GM18909 (cell line): ENCODE measurements around the gene DENND1A.
"Not testable (repeated sequence)": the region's sequence is repeated elsewhere in the genome, so short reads cannot be mapped to it uniquely, and the experiment has no call there.

Experiments
- ATAC-seq: cut with Tn5 transposase; IDR thresholded peaks from one replicate; pipeline ENCODE4 v1.9.1; 2021; ENCODE audit warnings: mild to moderate bottlenecking; ENCODE audit not compliant: unreplicated experiment, poor library complexity

The DENND1A gene

GRCh38 chr9:123923377-123923776, 6.5 kb downstream of the DENND1A start:
- no peak for ATAC-seq

- no peak for ATAC-seq
Measured at GRCh38 chr9:123922911-123923310, 7.0 kb downstream of the DENND1A start.

- no peak for ATAC-seq
Measured at GRCh38 chr9:123922431-123922830, 7.5 kb downstream of the DENND1A start.

- no peak for ATAC-seq
Measured at GRCh38 chr9:123914517-123915196, 15.3 kb downstream of the DENND1A start.

- no peak for ATAC-seq
Measured at GRCh38 chr9:123912167-123912897, 17.6 kb downstream of the DENND1A start.

- no peak for ATAC-seq
Measured at GRCh38 chr9:123911024-123911423, 18.9 kb downstream of the DENND1A start.

- ATAC-seq = not testable (repeated sequence)
Measured at GRCh38 chr9:123909192-123909591, 20.7 kb downstream of the DENND1A start.

GRCh38 chr9:123903550-123903949, 26.4 kb downstream of the DENND1A start:
- not testable (repeated sequence) for ATAC-seq

GRCh38 chr9:123894822-123895221, 35.1 kb downstream of the DENND1A start:
- ATAC-seq = no peak

GRCh38 chr9:123893831-123894460, 36.0 kb downstream of the DENND1A start:
- ATAC-seq = no peak

GRCh38 chr9:123893115-123893514, 36.8 kb downstream of the DENND1A start:
- ATAC-seq = no peak

- ATAC-seq = no peak
Measured at GRCh38 chr9:123887837-123888236, 42.1 kb downstream of the DENND1A start.

- ATAC-seq = not testable (repeated sequence)
Measured at GRCh38 chr9:123885834-123886233, 44.1 kb downstream of the DENND1A start.

GRCh38 chr9:123883634-123884033, 46.3 kb downstream of the DENND1A start:
- ATAC-seq = no peak

GRCh38 chr9:123881604-123882003, 48.3 kb downstream of the DENND1A start:
- ATAC-seq = no peak

- no peak for ATAC-seq
Measured at GRCh38 chr9:123880420-123880819, 49.5 kb downstream of the DENND1A start.

GRCh38 chr9:123876750-123877149, 53.2 kb downstream of the DENND1A start:
- no peak for ATAC-seq

- ATAC-seq = no peak
Measured at GRCh38 chr9:123872710-123873109, 57.2 kb downstream of the DENND1A start.

- no peak for ATAC-seq
Measured at GRCh38 chr9:123871781-123872180, 58.1 kb downstream of the DENND1A start.

- ATAC-seq = no peak
Measured at GRCh38 chr9:123868002-123868401, 61.9 kb downstream of the DENND1A start.

GRCh38 chr9:123867034-123867433, 62.9 kb downstream of the DENND1A start:
- no peak for ATAC-seq
